HUDEP-2 (cell line): ENCODE measurements around the gene CRCP.
"Not testable (repeated sequence)": the region's sequence is repeated elsewhere in the genome, so short reads cannot be mapped to it uniquely, and the experiment has no call there.

ENCODE experiments used
- DNase-seq, 76 experiments: peaks; one replicate each; lab custom pipeline; 2025; ENCODE audit not compliant: unreplicated experiment in 76 of 76; lab: John Stamatoyannopoulos, UW

CRCP gene

GRCh38 chr7:66152371-66153191 lies 37.9 kb downstream of the CRCP start:
- no peak for DNase-seq

GRCh38 chr7:66153691-66154090 lies 39.0 kb downstream of the CRCP start:
- no peak for DNase-seq

GRCh38 chr7:66156035-66156434 lies 41.4 kb downstream of the CRCP start:
- not testable (repeated sequence) for DNase-seq

GRCh38 chr7:66157060-66157459 lies 42.4 kb downstream of the CRCP start:
- no peak for DNase-seq

GRCh38 chr7:66162622-66163021 lies 48.0 kb downstream of the CRCP start:
- DNase-seq, result no peak

- no peak for DNase-seq
Observed at GRCh38 chr7:66163186-66163610, 48.6 kb downstream of the CRCP start.

GRCh38 chr7:66164356-66164755 lies 49.7 kb downstream of the CRCP start:
- no peak for DNase-seq

GRCh38 chr7:66167773-66168387 lies 53.2 kb downstream of the CRCP start:
- DNase-seq, result peak in 1 of 76 experiments; percentile 2

- DNase-seq, result no peak
Observed at GRCh38 chr7:66169616-66170015, 55.0 kb downstream of the CRCP start.

GRCh38 chr7:66170309-66171231 lies 55.9 kb downstream of the CRCP start:
- no peak for DNase-seq

- DNase-seq, result not testable (repeated sequence)
Observed at GRCh38 chr7:66172536-66173401, 58.1 kb downstream of the CRCP start.

- no peak for DNase-seq
Observed at GRCh38 chr7:66173856-66174255, 59.2 kb downstream of the CRCP start.

- not testable (repeated sequence) for DNase-seq
Observed at GRCh38 chr7:66175006-66175405, 60.4 kb downstream of the CRCP start.

- DNase-seq, result no peak
Observed at GRCh38 chr7:66176914-66177313, 62.3 kb downstream of the CRCP start.

- DNase-seq, result no peak
Observed at GRCh38 chr7:66178258-66178657, 63.6 kb downstream of the CRCP start.

- DNase-seq, result no peak
Observed at GRCh38 chr7:66181329-66181728, 66.7 kb downstream of the CRCP start.

GRCh38 chr7:66181845-66182244 lies 67.2 kb downstream of the CRCP start:
- DNase-seq, result no peak

- no peak for DNase-seq
Observed at GRCh38 chr7:66182920-66183319, 68.3 kb downstream of the CRCP start.

- no peak for DNase-seq
Observed at GRCh38 chr7:66183700-66184099, 69.1 kb downstream of the CRCP start.

GRCh38 chr7:66185680-66186187 lies 71.1 kb downstream of the CRCP start:
- no peak for DNase-seq
